Osteocyte (in vitro differentiated cells): Measurements from ENCODE around the gene CKS1B. TPM values are rescaled to one million over a fixed set of nuclear protein-coding genes. Genes with fewer than 3 reads are reported as not detected.

ENCODE experiments used
- DNase-seq: peaks from one replicate; pipeline ENCODE4 v3.0.0; 2021; ENCODE audit warnings: mixed read lengths; ENCODE audit not compliant: unreplicated experiment; ENCODE audit errors: extremely low spot score
- H3K27ac Mint-ChIP-seq: one replicate; pipeline ENCODE4 v1.8.0; 2021; ENCODE audit warnings: mild to moderate bottlenecking, mixed read lengths; ENCODE audit not compliant: unreplicated experiment
- H3K27me3 Mint-ChIP-seq: one replicate; pipeline ENCODE4 v1.8.0; 2021; ENCODE audit warnings: mixed read lengths; ENCODE audit not compliant: unreplicated experiment
- H3K36me3 Mint-ChIP-seq: one replicate; pipeline ENCODE4 v1.8.0; 2021; ENCODE audit warnings: mixed read lengths; ENCODE audit not compliant: unreplicated experiment
- H3K4me1 Mint-ChIP-seq: one replicate; pipeline ENCODE4 v1.8.0; 2021; ENCODE audit warnings: mixed read lengths; ENCODE audit not compliant: unreplicated experiment
- H3K4me3 Mint-ChIP-seq: one replicate; pipeline ENCODE4 v1.8.0; 2021; ENCODE audit warnings: mild to moderate bottlenecking, moderate library complexity, mixed read lengths; ENCODE audit not compliant: unreplicated experiment
- H3K9me3 Mint-ChIP-seq: one replicate; pipeline ENCODE4 v1.8.0; 2021; ENCODE audit warnings: mixed read lengths; ENCODE audit not compliant: unreplicated experiment
- total RNA-seq: library from RNA; stranded (reverse); gene quantifications from 2 replicates; pipeline ENCODE4 v1.2.1, GENCODE V29; 2021
- TF ChIP-seq, protein P1 (sequence below): fragments of 200-600 bp; sonication (generic); IDR thresholded peaks from 2 replicates; pipeline ENCODE4 v1.5.0; 2021; ENCODE audit warnings: antibody characterized with exemption, mild to moderate bottlenecking, moderate library complexity

The CKS1B gene
- total RNA-seq, 1 donor from 2014 or later: 38.5 TPM

DNA sequence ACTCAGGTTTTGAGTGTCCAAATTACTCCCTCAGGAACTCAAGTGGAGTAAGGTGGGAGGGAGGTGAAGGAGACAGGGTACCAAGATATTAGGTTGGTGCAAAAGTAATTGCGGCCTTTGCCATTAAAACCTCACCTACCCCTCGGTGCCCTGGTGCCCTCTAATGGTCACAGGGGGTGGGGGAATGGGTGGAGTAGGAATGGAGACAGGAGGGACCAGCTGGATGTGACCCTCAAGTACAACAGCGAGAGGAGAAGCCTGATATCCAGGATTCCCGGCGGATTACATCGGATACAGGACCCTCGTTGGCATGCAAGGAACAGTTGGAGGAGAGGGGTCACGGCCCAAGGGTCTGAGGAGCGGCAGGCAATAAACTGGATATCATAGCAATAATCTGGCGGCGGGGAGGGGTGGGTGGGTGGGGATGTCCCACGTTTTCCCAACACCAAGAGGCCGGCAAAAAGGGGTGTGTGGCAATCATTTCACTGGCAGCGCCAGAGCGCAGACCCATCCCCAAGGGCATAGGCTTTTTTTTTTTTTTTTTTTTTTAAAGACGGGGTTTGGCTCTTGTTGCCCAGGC lies 23.8 kb downstream of the CKS1B start:
- H3K27ac Mint-ChIP-seq: no peak overlapping the region
- no peak overlapping the region for H3K4me3 Mint-ChIP-seq
- H3K9me3 Mint-ChIP-seq: no peaks in the 10 kb centered on the region
- H3K27me3 Mint-ChIP-seq: no peaks in the 10 kb centered on the region
- H3K4me1 Mint-ChIP-seq: peaks cover 17% of the 10 kb centered on the region
- no peak for DNase-seq
- TF ChIP-seq, protein P1, sequence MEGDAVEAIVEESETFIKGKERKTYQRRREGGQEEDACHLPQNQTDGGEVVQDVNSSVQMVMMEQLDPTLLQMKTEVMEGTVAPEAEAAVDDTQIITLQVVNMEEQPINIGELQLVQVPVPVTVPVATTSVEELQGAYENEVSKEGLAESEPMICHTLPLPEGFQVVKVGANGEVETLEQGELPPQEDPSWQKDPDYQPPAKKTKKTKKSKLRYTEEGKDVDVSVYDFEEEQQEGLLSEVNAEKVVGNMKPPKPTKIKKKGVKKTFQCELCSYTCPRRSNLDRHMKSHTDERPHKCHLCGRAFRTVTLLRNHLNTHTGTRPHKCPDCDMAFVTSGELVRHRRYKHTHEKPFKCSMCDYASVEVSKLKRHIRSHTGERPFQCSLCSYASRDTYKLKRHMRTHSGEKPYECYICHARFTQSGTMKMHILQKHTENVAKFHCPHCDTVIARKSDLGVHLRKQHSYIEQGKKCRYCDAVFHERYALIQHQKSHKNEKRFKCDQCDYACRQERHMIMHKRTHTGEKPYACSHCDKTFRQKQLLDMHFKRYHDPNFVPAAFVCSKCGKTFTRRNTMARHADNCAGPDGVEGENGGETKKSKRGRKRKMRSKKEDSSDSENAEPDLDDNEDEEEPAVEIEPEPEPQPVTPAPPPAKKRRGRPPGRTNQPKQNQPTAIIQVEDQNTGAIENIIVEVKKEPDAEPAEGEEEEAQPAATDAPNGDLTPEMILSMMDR: no peak
- H3K36me3 Mint-ChIP-seq: no peaks in the 10 kb centered on the region

DNA sequence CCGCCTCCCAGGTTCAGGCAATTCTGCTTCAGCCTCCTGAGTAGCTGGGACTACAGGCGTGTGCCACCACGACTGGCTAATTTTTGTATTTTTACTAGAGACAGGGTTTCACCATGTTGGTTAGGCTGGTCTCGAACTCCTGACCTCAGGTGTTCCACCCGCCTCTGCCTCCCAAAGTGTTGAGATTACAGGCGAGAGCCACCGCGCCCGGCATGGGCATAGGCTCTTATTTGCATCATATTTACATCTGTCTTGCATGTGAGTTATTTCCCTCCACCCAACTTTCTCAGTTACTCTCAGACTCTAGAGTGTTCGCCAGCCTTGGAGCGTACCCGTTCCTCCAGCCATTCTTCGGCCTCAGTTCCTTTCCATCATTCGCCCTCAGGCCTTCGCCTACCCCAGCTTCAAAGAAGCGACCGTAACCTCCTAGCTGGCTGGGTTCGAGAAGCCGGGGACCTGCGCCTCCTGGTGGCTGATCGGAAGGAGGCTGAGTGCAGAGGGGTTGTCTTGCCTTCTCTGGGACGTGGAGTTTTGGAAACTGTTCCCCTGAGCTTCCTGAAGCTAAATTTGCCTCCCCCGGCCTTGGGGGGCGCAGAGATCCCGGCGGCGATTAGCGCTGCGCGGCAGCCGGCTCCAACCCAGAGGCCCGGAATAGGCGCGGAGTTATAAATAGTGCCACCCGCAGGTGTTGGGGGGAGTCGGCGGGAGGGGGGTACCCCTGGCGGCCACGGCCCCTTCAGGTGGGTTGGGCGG lies 24.5 kb downstream of the CKS1B start:
- Mint-ChIP-seq H3K36me3 (no peaks in the 10 kb centered on the region), H3K27me3 (no peaks in the 10 kb centered on the region), H3K9me3 (no peaks in the 10 kb centered on the region), H3K4me3 (peak overlapping the region; percentile 94), H3K4me1 (peaks cover 19% of the 10 kb centered on the region), H3K27ac (peak overlapping the region; percentile 71)
- no peak for DNase-seq
- TF ChIP-seq, protein P1: peak; percentile 85

GRCh38 chr1:154999571-155000410 lies 25.3 kb downstream of the CKS1B start:
- peaks cover 27% of the 10 kb centered on the region for H3K4me1 Mint-ChIP-seq
- H3K36me3 Mint-ChIP-seq: no peaks in the 10 kb centered on the region
- TF ChIP-seq, protein P1: no peak
- H3K27me3 Mint-ChIP-seq: no peaks in the 10 kb centered on the region
- H3K4me3 Mint-ChIP-seq: peak overlapping the region; percentile 94
- H3K27ac Mint-ChIP-seq: peak overlapping the region; percentile 95
- DNase-seq: no peak
- H3K9me3 Mint-ChIP-seq: no peaks in the 10 kb centered on the region

DNA sequence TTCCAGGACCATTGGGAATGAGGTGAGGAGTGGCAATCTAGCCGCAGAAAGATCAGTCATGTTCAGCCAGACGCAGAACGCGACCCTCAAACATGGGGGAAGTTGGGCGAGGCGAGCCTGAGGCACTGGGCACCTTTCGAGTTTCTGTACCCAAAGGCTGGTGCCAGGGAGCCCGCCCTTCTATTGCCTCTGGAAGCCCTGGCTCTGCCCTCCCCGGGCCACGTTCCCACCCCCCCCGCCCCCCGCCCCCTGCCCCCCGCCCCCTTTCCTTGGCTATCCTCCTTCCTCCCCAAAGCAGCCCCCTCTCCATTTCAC lies 25.9 kb downstream of the CKS1B start:
- Mint-ChIP-seq H3K36me3 (no peaks in the 10 kb centered on the region), H3K4me3 (peak overlapping the region; percentile 94), H3K9me3 (no peaks in the 10 kb centered on the region), H3K4me1 (peaks cover 30% of the 10 kb centered on the region), H3K27me3 (no peaks in the 10 kb centered on the region), H3K27ac (peak overlapping the region; percentile 95)
- no peak for DNase-seq
- TF ChIP-seq, protein P1: no peak
